ENCODE data around the gene TDP2. TPM values are rescaled to one million over a fixed set of nuclear protein-coding genes. Genes with fewer than 3 reads are reported as not detected.
"Not testable (repeated sequence)": the region's sequence is repeated elsewhere in the genome, so short reads cannot be mapped to it uniquely, and the experiment has no call there.

The TDP2 gene
- total and polyA plus RNA-seq, 9 of the 15 experiments (the other 6 are each of a cell fraction or from before 2014, with no cell fraction given), result 27.7 to 60.1 (median 31.8) TPM

GRCh38 chr6:24668066-24668996 is 1.6 kb upstream of the TDP2 start (continued):
- peak; percentile 72; the same call in 1 of the 2 replicates for TF ChIP-seq MYBL2 (IDR thresholded peaks at IDR 0.05; ENCODE audit: low read depth)
- not testable (repeated sequence) for TF ChIP-seq MYBL2 (CRISPR knock-in tag; IDR thresholded peaks at IDR 0.05; ENCODE audit: borderline replicate concordance)

- FAIRE-seq, result no peak
- 2% methylated on average over 9 of the region's 9 CpGs for WGBS (ENCODE audit: insufficient coverage, low coverage, missing lambda C conversion rate)
- H3K9me3 ChIP-seq (replicated peaks; ENCODE audit: control insufficient read depth, insufficient read depth, low read depth, low read length), result 0 out of 2 replicates have a peak, but pooled peaks cover 3% of the 10 kb centered on the region
- peak in 2 of 4 experiments; percentile 24 to 51 for DNase-seq (ENCODE audit: extremely low read depth in 1 of 4, low spot score in 3 of 4)
- intact Hi-C loops (cut with micrococcal nuclease), result loop anchor here (2.0 kb wide), 2 partner anchors 51 to 85 kb away; partner anchors contain the start of gene C6orf62
- H2AFZ ChIP-seq (ENCODE audit: low read depth, low read length), result peak overlapping the region; percentile 87
- in situ Hi-C loops (cut with MboI), result no loop called here
- no peak for ATAC-seq
- H3K4me1 ChIP-seq (replicated peaks in 1 of 2; ENCODE audit: control insufficient read depth in 2 of 2, insufficient read depth in 2 of 2, low read length in 2 of 2), result peaks cover 8 to 12% of the 10 kb centered on the region in 2 experiments; a peak in 4 of 5 replicates
- H3K27me3 ChIP-seq (ENCODE audit: control insufficient read depth in 2 of 2, insufficient read depth in 2 of 2, low read length in 2 of 2), result no peaks in the 10 kb centered on the region
- ChIA-PET POLR2A (interaction anchor here (0.5 to 2.8 kb wide), 14 partner anchors 8 to 424 kb away, joined by 3 to 22 read pairs (median 4); partner anchors contain the start of genes C6orf62 and KIAA0319), CTCF (ENCODE audit: low intra/inter-chr PET ratio) (interaction anchor here (0.6 kb wide), 1 partner anchor 53 kb away, joined by 3 read pairs; no protein-coding TSS in a partner anchor)
- H3K27ac ChIP-seq (ENCODE audit: extremely low read depth, low read depth, low read length), result peak overlapping the region; percentile 91
- H3K9ac ChIP-seq (ENCODE audit: insufficient read depth in 1 of 2, low read depth in 2 of 2, low read length in 2 of 2), result peak overlapping the region; percentile 88 to 96
- peak overlapping the region; percentile 87 for H3K4me2 ChIP-seq (ENCODE audit: insufficient read depth, low read length)
- peaks cover 34% of the 10 kb centered on the region for H3K36me3 ChIP-seq (ENCODE audit: control insufficient read depth, insufficient read depth, low read length)
- TSS peak; percentile 85 for BruUV-seq (replicated peaks)
- H4K20me1 ChIP-seq (replicated peaks; ENCODE audit: control insufficient read depth, insufficient read depth, low read length), result no peaks in the 10 kb centered on the region
- H3K9me1 ChIP-seq (ENCODE audit: control insufficient read depth, insufficient read depth, low read length), result no peaks in the 10 kb centered on the region
- peak overlapping the region; percentile 63 for H3K4me3 ChIP-seq
- peaks cover 60% of the 10 kb centered on the region for H3K79me2 ChIP-seq (ENCODE audit: control insufficient read depth, insufficient read depth, low read length)
- TF ChIP-seq LCOR (CRISPR knock-in tag; IDR thresholded peaks at IDR 0.05) (no peak), NR2F6 (CRISPR knock-in tag; IDR thresholded peaks at IDR 0.05) (no peak), E4F1 (CRISPR knock-in tag; IDR thresholded peaks at IDR 0.05; ENCODE audit: borderline replicate concordance) (no peak), RBM34 (IDR thresholded peaks at IDR 0.05; ENCODE audit: borderline replicate concordance, insufficient read depth, low read length) (no peak), GABPB2 (CRISPR knock-in tag; conservative IDR thresholded peaks at IDR 0.05) (no peak), ZKSCAN1 (IDR thresholded peaks at IDR 0.05; ENCODE audit: low read depth, low read length) (no peak), HES1 (IDR thresholded peaks at IDR 0.05; ENCODE audit: low read depth) (no peak), EGR1 (conservative IDR thresholded peaks at IDR 0.05) (no peak), TGIF2 (CRISPR knock-in tag; IDR thresholded peaks at IDR 0.05) (no peak), RAD21 (CRISPR knock-in tag; conservative IDR thresholded peaks at IDR 0.05 in 1 of 2, IDR thresholded peaks at IDR 0.05 in 1 of 2) (no peak), NUFIP1 (IDR thresholded peaks at IDR 0.05; ENCODE audit: partially characterized antibody) (no peak), NFRKB (IDR thresholded peaks at IDR 0.05; ENCODE audit: low read depth) (peak; percentile 3), ZNF586 (CRISPR knock-in tag; conservative IDR thresholded peaks at IDR 0.05) (no peak), EZH2 (IDR thresholded peaks at IDR 0.05; ENCODE audit: borderline replicate concordance, low read depth, low read length) (no peak), ZNF766 (CRISPR knock-in tag; conservative IDR thresholded peaks at IDR 0.05) (peak; percentile 12; the same call in 1 of the 2 replicates), RBM39 (optimal IDR thresholded peaks at IDR 0.05; ENCODE audit: low read depth, low read length) (no peak)
These were observed 692 bp upstream of the TDP2 start for GRCh38 chr6:24667378-24667803.
